ENCODE measurements around the gene ST3GAL5. TPM values are rescaled to one million over a fixed set of nuclear protein-coding genes. Genes with fewer than 3 reads are reported as not detected.

The ST3GAL5 gene
- total RNA-seq, 2 experiments from 2014 or later = 7.4 to 11.3 TPM

- Histone ChIP-seq H3K4me2 (ENCODE audit: low read length) (no peak overlapping the region), H3K4me3 (ENCODE audit: low read depth, low read length, poor library complexity, severe bottlenecking) (no peak overlapping the region)
- intact Hi-C loops (cut with micrococcal nuclease; ENCODE audit: unreplicated experiment) = no loop called here
Measured at GRCh38 chr2:85822766-85823165, 66.0 kb downstream of the ST3GAL5 start.

GRCh38 chr2:85819811-85820510, 68.8 kb downstream of the ST3GAL5 start:
- intact Hi-C loops (cut with micrococcal nuclease; ENCODE audit: unreplicated experiment) = no loop called here
- Histone ChIP-seq H3K36me3 (ENCODE audit: insufficient read depth, low read length) (no peaks in the 10 kb centered on the region), H3K4me3 (ENCODE audit: low read depth, low read length, poor library complexity, severe bottlenecking) (no peak overlapping the region), H3K9me2 (ENCODE audit: insufficient read depth, low read length) (no peaks in the 10 kb centered on the region), H3K9me3 (ENCODE audit: low read length) (no peaks in the 10 kb centered on the region), H2AFZ (ENCODE audit: low read length) (no peak overlapping the region), H3K27ac (ENCODE audit: low read depth, low read length, poor library complexity, severe bottlenecking) (no peak overlapping the region), H4K20me1 (ENCODE audit: insufficient read depth, low read length) (no peaks in the 10 kb centered on the region), H3K4me1 (ENCODE audit: insufficient read depth, low read length, poor library complexity, severe bottlenecking) (no peaks in the 10 kb centered on the region), H3K4me2 (ENCODE audit: low read length) (no peak overlapping the region), H3K79me2 (ENCODE audit: insufficient read depth, low read depth, low read length) (no peaks in the 10 kb centered on the region)
- ChIA-PET POLR2A (interaction anchor here (1.3 kb wide), 1 partner anchor 40 kb away, joined by 5 read pairs; no protein-coding TSS in a partner anchor), CTCF (ENCODE audit: unreplicated experiment) (no interaction called here)
- TF ChIP-seq CTCF (conservative IDR thresholded peaks at IDR 0.05; ENCODE audit: low read length) (no peak), EZH2phosphoT487 (IDR thresholded peaks at IDR 0.05; ENCODE audit: borderline replicate concordance, low read depth, low read length) (no peak)
- BruUV-seq (replicated peaks) = no TSS peak
- no peak for DNase-seq (ENCODE audit: low spot score)

More at GRCh38 chr2:85822766-85823165, 66.0 kb downstream of the ST3GAL5 start:
- DNase-seq (ENCODE audit: low spot score) = no peak
- POLR2A ChIA-PET = no interaction called here
- CTCF ChIA-PET (ENCODE audit: unreplicated experiment) = no interaction called here
- Histone ChIP-seq H3K27ac (ENCODE audit: low read depth, low read length, poor library complexity, severe bottlenecking) (no peak overlapping the region), H2AFZ (ENCODE audit: low read length) (no peak overlapping the region), H3K36me3 (ENCODE audit: insufficient read depth, low read length) (no peaks in the 10 kb centered on the region), H4K20me1 (ENCODE audit: insufficient read depth, low read length) (no peaks in the 10 kb centered on the region), H3K9me3 (ENCODE audit: low read length) (no peaks in the 10 kb centered on the region), H3K79me2 (ENCODE audit: insufficient read depth, low read depth, low read length) (no peaks in the 10 kb centered on the region), H3K4me1 (ENCODE audit: insufficient read depth, low read length, poor library complexity, severe bottlenecking) (no peaks in the 10 kb centered on the region), H3K9me2 (ENCODE audit: insufficient read depth, low read length) (no peaks in the 10 kb centered on the region)
- no peak for TF ChIP-seq EZH2phosphoT487 (IDR thresholded peaks at IDR 0.05; ENCODE audit: borderline replicate concordance, low read depth, low read length)
- BruUV-seq (replicated peaks) = no TSS peak

DNA sequence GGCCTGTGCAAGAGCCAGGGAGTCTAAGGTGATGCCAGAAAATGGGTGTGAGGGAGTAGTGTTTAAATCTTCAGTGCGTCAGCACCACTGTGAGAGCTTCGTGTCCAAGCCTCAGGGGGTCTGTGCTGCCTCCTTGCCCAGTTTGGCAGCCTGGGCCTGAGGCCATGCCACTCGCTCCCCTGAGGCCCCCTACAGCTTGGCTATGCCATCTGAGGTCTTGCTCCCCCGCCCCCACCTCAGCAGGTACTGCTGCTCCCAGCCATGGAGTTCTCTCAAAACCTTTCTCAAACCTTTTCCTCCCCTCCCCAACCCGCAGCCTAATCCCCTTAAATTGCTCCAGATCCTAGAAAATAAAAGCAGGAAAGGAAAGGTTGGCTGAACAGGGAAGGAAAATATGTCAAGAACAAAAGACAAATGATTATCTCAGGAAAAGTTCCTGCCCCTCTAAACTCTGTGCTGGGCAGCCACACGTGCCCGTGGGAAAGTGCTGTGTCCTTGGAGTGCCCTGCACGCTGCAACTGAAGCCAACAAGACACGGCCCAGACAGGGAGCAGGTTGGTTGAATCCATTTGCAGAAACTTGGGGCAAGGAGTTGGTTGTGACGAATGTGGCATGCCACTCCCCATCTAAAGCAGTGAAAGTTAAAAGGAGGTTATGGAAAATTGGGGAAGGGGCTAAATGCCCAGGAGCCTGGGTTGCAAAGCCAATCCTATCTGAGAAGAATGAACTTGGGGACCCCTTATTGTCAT, 73.8 kb downstream of the ST3GAL5 start:
- Histone ChIP-seq H3K9me3 (ENCODE audit: low read length) (no peaks in the 10 kb centered on the region), H3K79me2 (ENCODE audit: insufficient read depth, low read depth, low read length) (no peaks in the 10 kb centered on the region), H3K27ac (ENCODE audit: low read depth, low read length, poor library complexity, severe bottlenecking) (no peak overlapping the region), H3K4me3 (ENCODE audit: low read depth, low read length, poor library complexity, severe bottlenecking) (no peak overlapping the region), H4K20me1 (ENCODE audit: insufficient read depth, low read length) (no peaks in the 10 kb centered on the region), H3K36me3 (ENCODE audit: insufficient read depth, low read length) (no peaks in the 10 kb centered on the region), H2AFZ (ENCODE audit: low read length) (no peak overlapping the region), H3K4me2 (ENCODE audit: low read length) (no peak overlapping the region), H3K9me2 (ENCODE audit: insufficient read depth, low read length) (no peaks in the 10 kb centered on the region), H3K4me1 (ENCODE audit: insufficient read depth, low read length, poor library complexity, severe bottlenecking) (no peaks in the 10 kb centered on the region)
- intact Hi-C loops (cut with micrococcal nuclease; ENCODE audit: unreplicated experiment) = loop anchor here (1.0 kb wide), 2 partner anchors 65 to 86 kb away; no protein-coding TSS in a partner anchor
- DNase-seq (ENCODE audit: low spot score) = no peak
- TF ChIP-seq CTCF (conservative IDR thresholded peaks at IDR 0.05; ENCODE audit: low read length) = no peak
- no peak for TF ChIP-seq EZH2phosphoT487 (IDR thresholded peaks at IDR 0.05; ENCODE audit: borderline replicate concordance, low read depth, low read length)
- POLR2A ChIA-PET = interaction anchor here (0.6 kb wide), 2 partner anchors 18 to 89 kb away, joined by 3 to 4 read pairs; no protein-coding TSS in a partner anchor
- CTCF ChIA-PET (ENCODE audit: unreplicated experiment) = interaction anchor here (0.6 to 1.2 kb wide), 3 partner anchors 59 to 138 kb away, joined by 3 to 4 read pairs (median 4); no protein-coding TSS in a partner anchor
- no TSS peak for BruUV-seq (replicated peaks)

Data from OCI-LY7 (cell line).